HEK293 (cell line): ENCODE results near the gene MAPK12.

Source experiments
- BCL11A ChIP-seq: fragments of 450-650 bp; formaldehyde crosslinking; IDR thresholded peaks from 2 replicates; pipeline ENCODE4 v1.5.1; 2016; ENCODE audit warnings: low read depth, missing biosample characterization, missing genetic modification characterization
- CTCF ChIP-seq: fragments of 450-650 bp; formaldehyde crosslinking; IDR thresholded peaks from 2 replicates; pipeline ENCODE4 v1.5.1; 2016; ENCODE audit warnings: missing biosample characterization, missing genetic modification characterization
- EGR2 ChIP-seq: fragments of 450-650 bp; formaldehyde crosslinking; IDR thresholded peaks from 2 replicates; pipeline ENCODE4 v1.5.1; 2016; ENCODE audit warnings: low read depth, missing biosample characterization, missing genetic modification characterization
- GLIS1 ChIP-seq: fragments of 450-650 bp; formaldehyde crosslinking; IDR thresholded peaks from 2 replicates; pipeline ENCODE4 v1.5.1; 2016; ENCODE audit warnings: missing biosample characterization, missing genetic modification characterization
- GLIS2 ChIP-seq: fragments of 450-650 bp; formaldehyde crosslinking; IDR thresholded peaks from 2 replicates; pipeline ENCODE4 v1.5.1; 2016; ENCODE audit warnings: missing biosample characterization, missing genetic modification characterization
- HIC1 ChIP-seq: fragments of 450-650 bp; formaldehyde crosslinking; IDR thresholded peaks from 2 replicates; pipeline ENCODE4 v1.5.1; 2016; ENCODE audit warnings: missing biosample characterization, missing genetic modification characterization
- KLF1 ChIP-seq: fragments of 450-650 bp; formaldehyde crosslinking; IDR thresholded peaks from 2 replicates; pipeline ENCODE4 v1.5.1; 2016; ENCODE audit warnings: missing biosample characterization, missing genetic modification characterization
- KLF16 ChIP-seq: fragments of 450-650 bp; formaldehyde crosslinking; IDR thresholded peaks from 2 replicates; pipeline ENCODE4 v1.5.1; 2017; ENCODE audit warnings: missing biosample characterization, missing genetic modification characterization
- KLF7 ChIP-seq: fragments of 450-650 bp; formaldehyde crosslinking; IDR thresholded peaks from 2 replicates; pipeline ENCODE4 v1.5.1; 2016; ENCODE audit warnings: missing biosample characterization, missing genetic modification characterization, borderline replicate concordance
- KLF9 ChIP-seq: fragments of 450-650 bp; formaldehyde crosslinking; IDR thresholded peaks from 2 replicates; pipeline ENCODE4 v1.5.1; 2016; ENCODE audit warnings: missing biosample characterization, missing genetic modification characterization, low read depth
- RBAK ChIP-seq: fragments of 450-650 bp; formaldehyde crosslinking; IDR thresholded peaks from 2 replicates; pipeline ENCODE4 v1.5.1; 2016; ENCODE audit warnings: missing biosample characterization, missing genetic modification characterization
- ZBTB17 ChIP-seq: fragments of 450-650 bp; formaldehyde crosslinking; IDR thresholded peaks from 2 replicates; pipeline ENCODE4 v1.5.1; 2016; ENCODE audit warnings: missing biosample characterization, missing genetic modification characterization
- ZBTB20 ChIP-seq: fragments of 450-650 bp; formaldehyde crosslinking; IDR thresholded peaks from 2 replicates; pipeline ENCODE4 v1.5.1; 2016; ENCODE audit warnings: missing biosample characterization, missing genetic modification characterization
- ZBTB44 ChIP-seq: fragments of 450-650 bp; IDR thresholded peaks from 2 replicates; pipeline ENCODE4 v1.5.1; 2018; ENCODE audit warnings: missing biosample characterization, mild to moderate bottlenecking, missing genetic modification characterization
- ZBTB48 ChIP-seq: fragments of 450-650 bp; formaldehyde crosslinking; IDR thresholded peaks from 2 replicates; pipeline ENCODE4 v1.5.1; 2016; ENCODE audit warnings: missing biosample characterization, missing genetic modification characterization
- ZBTB8A ChIP-seq: fragments of 450-650 bp; formaldehyde crosslinking; IDR thresholded peaks from 2 replicates; pipeline ENCODE4 v1.5.1; 2016; ENCODE audit warnings: missing biosample characterization, missing genetic modification characterization
- ZFP41 ChIP-seq: fragments of 450-650 bp; formaldehyde crosslinking; IDR thresholded peaks from 2 replicates; pipeline ENCODE4 v1.5.1; 2016; ENCODE audit warnings: missing biosample characterization, missing genetic modification characterization, borderline replicate concordance
- ZIC2 ChIP-seq: fragments of 450-650 bp; formaldehyde crosslinking; IDR thresholded peaks from 2 replicates; pipeline ENCODE4 v1.5.1; 2016; ENCODE audit warnings: missing biosample characterization, missing genetic modification characterization
- ZNF174 ChIP-seq: fragments of 450-650 bp; formaldehyde crosslinking; IDR thresholded peaks from 2 replicates; pipeline ENCODE4 v1.5.0; 2017; ENCODE audit warnings: missing biosample characterization, mild to moderate bottlenecking, missing genetic modification characterization
- ZNF211 ChIP-seq: fragments of 450-650 bp; formaldehyde crosslinking; IDR thresholded peaks from 2 replicates; pipeline ENCODE4 v1.5.1; 2016; ENCODE audit warnings: low read depth, missing biosample characterization, missing genetic modification characterization
- ZNF214 ChIP-seq: fragments of 450-650 bp; formaldehyde crosslinking; IDR thresholded peaks from 2 replicates; pipeline ENCODE4 v1.5.1; 2017; ENCODE audit warnings: missing biosample characterization, mild to moderate bottlenecking, missing genetic modification characterization, borderline replicate concordance
- ZNF335 ChIP-seq: fragments of 450-650 bp; formaldehyde crosslinking; conservative IDR thresholded peaks from 2 replicates; pipeline ENCODE4 v1.5.1; 2016; ENCODE audit warnings: missing biosample characterization, missing genetic modification characterization
- ZNF529 ChIP-seq: fragments of 450-650 bp; formaldehyde crosslinking; IDR thresholded peaks from 2 replicates; pipeline ENCODE4 v1.5.1; 2017; ENCODE audit warnings: missing genetic modification characterization, missing biosample characterization; ENCODE audit not compliant: insufficient replicate concordance
- ZNF571 ChIP-seq: fragments of 450-650 bp; formaldehyde crosslinking; IDR thresholded peaks from 2 replicates; pipeline ENCODE4 v1.5.0; 2017; ENCODE audit warnings: missing biosample characterization, missing genetic modification characterization
- ZNF654 ChIP-seq: fragments of 450-650 bp; formaldehyde crosslinking; IDR thresholded peaks from 2 replicates; pipeline ENCODE4 v1.5.1; 2016; ENCODE audit warnings: low read depth, missing biosample characterization, missing genetic modification characterization
- ZNF658 ChIP-seq: fragments of 450-650 bp; formaldehyde crosslinking; IDR thresholded peaks from 2 replicates; pipeline ENCODE4; 2016; ENCODE audit warnings: missing biosample characterization, missing genetic modification characterization
- ZNF670 ChIP-seq: fragments of 450-650 bp; formaldehyde crosslinking; IDR thresholded peaks from 2 replicates; pipeline ENCODE4 v1.5.1; 2016; ENCODE audit warnings: missing biosample characterization, missing genetic modification characterization, low read depth
- ZNF704 ChIP-seq: fragments of 450-650 bp; formaldehyde crosslinking; IDR thresholded peaks from 2 replicates; pipeline ENCODE4 v1.5.1; 2016; ENCODE audit warnings: missing biosample characterization, missing genetic modification characterization
- ZNF768 ChIP-seq: fragments of 450-650 bp; formaldehyde crosslinking; IDR thresholded peaks from 2 replicates; pipeline ENCODE4 v1.5.1; 2018; ENCODE audit warnings: missing biosample characterization, mild to moderate bottlenecking, missing genetic modification characterization
- ZXDB ChIP-seq: fragments of 450-650 bp; formaldehyde crosslinking; IDR thresholded peaks from 2 replicates; pipeline ENCODE4 v1.5.1; 2016; ENCODE audit warnings: missing biosample characterization, missing genetic modification characterization

Gene MAPK12

GRCh38 chr22:50262460-50262911 lies 1.0 kb upstream of the MAPK12 start (continued):
- TF ChIP-seq ZNF335 (tag by site-specific recombination) (peak; percentile 46), ZNF211 (tag by site-specific recombination) (no peak), ZNF571 (tag by site-specific recombination) (no peak), ZXDB (no peak), RBAK (tag by site-specific recombination) (no peak), KLF1 (tag by site-specific recombination) (peak; percentile 87), GLIS2 (tag by site-specific recombination) (peak; percentile 86), ZNF654 (tag by site-specific recombination) (no peak), ZBTB44 (tag by site-specific recombination) (no peak), ZBTB48 (tag by site-specific recombination) (peak; percentile 78), ZNF658 (tag by site-specific recombination) (no peak), KLF16 (tag by site-specific recombination) (no peak), ZNF529 (tag by site-specific recombination) (no peak), ZNF214 (tag by site-specific recombination) (no peak), GLIS1 (peak; percentile 50; the same call in 1 of the 2 replicates), ZIC2 (tag by site-specific recombination) (peak; percentile 73), ZBTB8A (tag by site-specific recombination) (peak; percentile 64; the same call in 1 of the 2 replicates), HIC1 (peak; percentile 53), ZNF174 (tag by site-specific recombination) (no peak), EGR2 (tag by site-specific recombination) (no peak), KLF9 (tag by site-specific recombination) (peak; percentile 55; the same call in 1 of the 2 replicates), BCL11A (tag by site-specific recombination) (no peak; the same call in 1 of the 2 replicates), ZBTB17 (peak; percentile 17; the same call in 1 of the 2 replicates), ZNF670 (tag by site-specific recombination) (no peak), ZFP41 (tag by site-specific recombination) (no peak), CTCF (tag by site-specific recombination) (no peak), KLF7 (tag by site-specific recombination) (peak; percentile 20; the same call in 1 of the 2 replicates), ZNF768 (tag by site-specific recombination) (no peak), ZBTB20 (peak; percentile 98), ZNF704 (tag by site-specific recombination) (no peak)
